GM19455 (cell line): ENCODE results near the gene TMEM87A.
"Not testable (repeated sequence)": the region's sequence is repeated elsewhere in the genome, so short reads cannot be mapped to it uniquely, and the experiment has no call there.

Source experiments
- ATAC-seq: cut with Tn5 transposase; IDR thresholded peaks from one replicate; pipeline ENCODE4 v1.9.1; 2021; ENCODE audit not compliant: unreplicated experiment

TMEM87A gene

GRCh38 chr15:42270996-42271395 lies 2.2 kb downstream of the TMEM87A start:
- no peak for ATAC-seq

GRCh38 chr15:42270551-42270950 lies 2.7 kb downstream of the TMEM87A start:
- ATAC-seq, result no peak

GRCh38 chr15:42267286-42267685 lies 5.9 kb downstream of the TMEM87A start:
- no peak for ATAC-seq

GRCh38 chr15:42264795-42265194 lies 8.4 kb downstream of the TMEM87A start:
- no peak for ATAC-seq

GRCh38 chr15:42253300-42253699 lies 19.9 kb downstream of the TMEM87A start:
- no peak for ATAC-seq

- ATAC-seq, result no peak
These were observed 32.4 kb downstream of the TMEM87A start for GRCh38 chr15:42240823-42241222.

- ATAC-seq, result no peak
These were observed 33.6 kb downstream of the TMEM87A start for GRCh38 chr15:42239528-42240182.

GRCh38 chr15:42233107-42233506 lies 40.1 kb downstream of the TMEM87A start:
- no peak for ATAC-seq

GRCh38 chr15:42232606-42233005 lies 40.6 kb downstream of the TMEM87A start:
- no peak for ATAC-seq

GRCh38 chr15:42231088-42231487 lies 42.1 kb downstream of the TMEM87A start:
- no peak for ATAC-seq

GRCh38 chr15:42228981-42229380 lies 44.3 kb downstream of the TMEM87A start:
- not testable (repeated sequence) for ATAC-seq

- ATAC-seq, result no peak
These were observed 45.2 kb downstream of the TMEM87A start for GRCh38 chr15:42228036-42228435.

GRCh38 chr15:42226648-42227047 lies 46.6 kb downstream of the TMEM87A start:
- ATAC-seq, result no peak

GRCh38 chr15:42220216-42220615 lies 53.0 kb downstream of the TMEM87A start:
- ATAC-seq, result no peak

GRCh38 chr15:42218953-42219592 lies 54.2 kb downstream of the TMEM87A start:
- no peak for ATAC-seq

GRCh38 chr15:42217568-42217967 lies 55.7 kb downstream of the TMEM87A start:
- ATAC-seq, result no peak

- no peak for ATAC-seq
These were observed 57.1 kb downstream of the TMEM87A start for GRCh38 chr15:42215913-42216829.

GRCh38 chr15:42214600-42214999 lies 58.6 kb downstream of the TMEM87A start:
- no peak for ATAC-seq

GRCh38 chr15:42213511-42213910 lies 59.7 kb downstream of the TMEM87A start:
- ATAC-seq, result no peak

GRCh38 chr15:42210696-42211095 lies 62.5 kb downstream of the TMEM87A start:
- no peak for ATAC-seq

GRCh38 chr15:42207674-42208579 lies 65.3 kb downstream of the TMEM87A start, which contains the start of gene VPS39:
Gene VPS39 (minus strand): TSS chr15:42208304. CDS start chr15:42208153, 151 bp downstream.
- ATAC-seq, result peak; percentile 94
